HepG2 (cell line): ENCODE data around the gene LRRC51. TPM values are rescaled to one million over a fixed set of nuclear protein-coding genes. Genes with fewer than 3 reads are reported as not detected.
A peak's percentile ranks its signal among the peaks of the same experiment; 100 is the strongest.

Experiments used
- ATAC-seq: fragments of 200-7000 bp; cut with Tn5 transposase; 3 replicates; pipeline ENCODE4 v1.9.1; 2020; ENCODE audit warnings: mild to moderate bottlenecking, moderate library complexity
- BruUV-seq: library from RNA; stranded (reverse); fragments of 400-500 nt; replicated peaks from 2 replicates; lab custom pipeline; 2021; lab: Mats Ljungman, UMichigan
- CTCF ChIA-PET: fragments of 300-600 bp; formaldehyde crosslinking; extraction: SDS; loops from one replicate; lab custom pipeline; 2021; ENCODE audit warnings: low total read pairs, inconsistent platforms, low intra/inter-chr PET ratio; lab: Yijun Ruan, JAX
- POLR2A ChIA-PET: fragments of 350-600 bp; sonication (Branson Sonifier 250); formaldehyde crosslinking; loops from one replicate; lab custom pipeline; 2020; ENCODE audit warnings: antibody characterized with exemption, inconsistent platforms; lab: Yijun Ruan, JAX
- DNase-seq: peaks from one replicate; pipeline ENCODE4 v3.0.0-alpha.2; 2015; ENCODE audit warnings: low spot score
- FAIRE-seq: peaks from 3 replicates; lab custom pipeline; 2011; peaks lifted over from hg19 to GRCh38; lab: Jason Lieb, UNC
- H2AFZ ChIP-seq: one replicate; pipeline ENCODE4 v1.6.1; 2011; ENCODE audit warnings: low read length, inconsistent platforms
- H3K27ac ChIP-seq: fragments of 300-600 bp; 3 replicates; pipeline ENCODE4 v1.8.0; 2011; ENCODE audit warnings: mixed run types, mild to moderate bottlenecking, mixed read lengths, low read length, inconsistent platforms; ENCODE audit not compliant: insufficient read depth; ENCODE audit errors: extremely low read length
- H3K27me3 ChIP-seq, 2 experiments: fragments of 200-600 bp in 1 of 2; 2 replicates in 1 of 2; 3 replicates in 1 of 2; pipeline versions ENCODE4 v1.6.0 to v1.8.0; 2011; ENCODE audit warnings: low read length in 2 of 2, mild to moderate bottlenecking in 2 of 2, moderate library complexity in 2 of 2, inconsistent platforms in 1 of 2; ENCODE audit not compliant: insufficient read depth in 2 of 2, control insufficient read depth in 1 of 2
- H3K36me3 ChIP-seq, 2 experiments: fragments of 200-600 bp in 1 of 2; replicated peaks in 1 of 2; 2 replicates in 1 of 2; 3 replicates in 1 of 2; pipeline versions ENCODE4 v1.5.1 to v1.8.0; 2011; ENCODE audit warnings: low read length in 2 of 2, inconsistent platforms in 1 of 2; ENCODE audit not compliant: insufficient read depth in 2 of 2, control insufficient read depth in 1 of 2
- H3K4me1 ChIP-seq: 2 replicates; pipeline ENCODE4 v1.5.1; 2012; ENCODE audit warnings: low read length, inconsistent platforms; ENCODE audit not compliant: insufficient read depth
- H3K4me2 ChIP-seq: 2 replicates; pipeline ENCODE4 v1.6.0; 2011; ENCODE audit warnings: low read depth, low read length, inconsistent platforms
- H3K4me3 ChIP-seq, 3 experiments: fragments of 200-600 bp in 1 of 3; sonication (generic), shearing (Covaris generic) in 1 of 3; replicated peaks in 1 of 3; 2 replicates each; pipeline ENCODE4 v1.5.1; 2011 to 2016; ENCODE audit warnings: low read length in 3 of 3, inconsistent platforms in 2 of 3, low read depth in 2 of 3, mild to moderate bottlenecking in 2 of 3, control low read depth in 1 of 3, mixed read lengths in 1 of 3; ENCODE audit not compliant: insufficient read depth in 1 of 3
- H3K79me2 ChIP-seq: one replicate; pipeline ENCODE4 v1.6.1; 2011; ENCODE audit warnings: low read length, inconsistent platforms; ENCODE audit not compliant: insufficient read depth
- H3K9ac ChIP-seq: 2 replicates; pipeline ENCODE4 v1.6.0; 2011; ENCODE audit warnings: mild to moderate bottlenecking, low read depth, low read length, inconsistent platforms; ENCODE audit not compliant: insufficient read depth
- H3K9me3 ChIP-seq: 2 replicates; pipeline ENCODE4 v1.5.1; 2012; ENCODE audit warnings: mild to moderate bottlenecking, low read length
- H4K20me1 ChIP-seq: 2 replicates; pipeline ENCODE4 v1.6.0; 2011; ENCODE audit warnings: inconsistent platforms, mild to moderate bottlenecking, low read length, moderate library complexity; ENCODE audit not compliant: insufficient read depth
- CHCHD3 ChIP-seq: sonication (generic); formaldehyde crosslinking; IDR thresholded peaks from 2 replicates; pipeline ENCODE4 v1.8.0; 2022; ENCODE audit warnings: mild to moderate bottlenecking, missing genetic modification reagents, moderate library complexity
- EHMT2 ChIP-seq: fragments of 200-600 bp; sonication (generic); IDR thresholded peaks from 2 replicates; pipeline ENCODE4 v1.7.0; 2017; ENCODE audit warnings: antibody characterized with exemption, low read depth, low read length, borderline replicate concordance
- KDM5B ChIP-seq: sonication (generic); formaldehyde crosslinking; IDR thresholded peaks from 2 replicates; pipeline ENCODE4 v1.4.0; 2020; ENCODE audit warnings: missing genetic modification reagents, mild to moderate bottlenecking, borderline replicate concordance
- PHB2 ChIP-seq: fragments of 450-650 bp; IDR thresholded peaks from 2 replicates; pipeline ENCODE4 v1.6.1; 2018; ENCODE audit not compliant: partially characterized antibody
- RBAK ChIP-seq: sonication (generic); formaldehyde crosslinking; IDR thresholded peaks from 2 replicates; pipeline ENCODE4 v1.5.1; 2020; ENCODE audit warnings: mild to moderate bottlenecking, missing genetic modification reagents
- RORA ChIP-seq: sonication (generic); formaldehyde crosslinking; IDR thresholded peaks from 2 replicates; pipeline ENCODE4 v1.5.0; 2020; ENCODE audit warnings: mild to moderate bottlenecking, missing genetic modification reagents, moderate library complexity
- SP140L ChIP-seq: sonication (generic); formaldehyde crosslinking; IDR thresholded peaks from 2 replicates; pipeline ENCODE4 v1.4.0; 2020; ENCODE audit warnings: missing genetic modification reagents, borderline replicate concordance
- TMF1 ChIP-seq: sonication (generic); formaldehyde crosslinking; IDR thresholded peaks from 2 replicates; pipeline ENCODE4 v1.8.1; 2022; ENCODE audit warnings: low read depth, missing genetic modification reagents
- ZFP36L1 ChIP-seq: sonication (generic); formaldehyde crosslinking; IDR thresholded peaks from 2 replicates; pipeline ENCODE4 v1.8.0; 2022; ENCODE audit warnings: mild to moderate bottlenecking, missing genetic modification reagents, moderate library complexity
- ZFP90 ChIP-seq: sonication (generic); formaldehyde crosslinking; IDR thresholded peaks from 2 replicates; pipeline ENCODE4 v1.8.0; 2022; ENCODE audit warnings: missing genetic modification reagents, mild to moderate bottlenecking, inconsistent platforms, borderline replicate concordance
- ZNF264 ChIP-seq: sonication (generic); formaldehyde crosslinking; IDR thresholded peaks from 2 replicates; pipeline ENCODE4 v1.4.0; 2020; ENCODE audit warnings: missing genetic modification reagents
- ZNF329 ChIP-seq: sonication (generic); formaldehyde crosslinking; IDR thresholded peaks from 2 replicates; pipeline ENCODE4 v1.9.0; 2021; ENCODE audit warnings: low read depth, mild to moderate bottlenecking, missing genetic modification reagents
- ZNF383 ChIP-seq: sonication (generic); formaldehyde crosslinking; IDR thresholded peaks from 2 replicates; pipeline ENCODE4 v1.4.0; 2020; ENCODE audit warnings: missing genetic modification reagents, mild to moderate bottlenecking, borderline replicate concordance
- WGBS: methylation state at CpG from one replicate; pipeline ENCODE4 v1.1.6; 2017; ENCODE audit warnings: low lambda C conversion rate; 5-methylcytosine and 5-hydroxymethylcytosine counted together
- in situ Hi-C: cut with HindIII; loops from 2 replicates; pipeline ENCODE4 v1.10.0; 2017; ENCODE audit warnings: low pct_unique_long_range_greater_than_20kb; ENCODE audit not compliant: extremely low pct_ligation_motif_present
- intact Hi-C: fragments of 100-400 bp; cut with micrococcal nuclease; formaldehyde crosslinking; loops from one replicate; pipeline ENCODE4 v1.10.0; 2022; ENCODE audit not compliant: unreplicated experiment
- polyA plus RNA-seq, 8 experiments: library from polyadenylated mRNA; depleted of rRNA in 3 of 8; stranded (reverse) in 7 of 8; unstranded in 1 of 8; fragments of >200 nt; fragmentation: Illumina TruSeq in 4 of 8; extraction: Trizol in 4 of 8; gene quantifications; 2 replicates each; pipeline versions ENCODE4 v1.2.1 to v1.2.3, GENCODE V29; 2011 to 2016; ENCODE audit warnings: low read depth in 4 of 8, missing spikeins in 1 of 8, mixed read lengths in 1 of 8; ENCODE audit not compliant: insufficient read depth in 1 of 8
- total RNA-seq, 5 experiments: library from RNA; depleted of rRNA; stranded (reverse); fragments of >200 nt; fragmentation: Illumina TruSeq; extraction: Trizol; gene quantifications; 2 replicates each; pipeline ENCODE4 v1.2.3, GENCODE V29; 2016; ENCODE audit warnings: low read depth in 1 of 5
- TF ChIP-seq, protein P1 (sequence below): sonication (generic); formaldehyde crosslinking; conservative IDR thresholded peaks from 2 replicates; pipeline ENCODE4 v1.4.0; 2020; ENCODE audit warnings: missing genetic modification reagents
- TF ChIP-seq, protein P2 (sequence below): sonication (generic); formaldehyde crosslinking; IDR thresholded peaks from 2 replicates; pipeline ENCODE4 v1.5.0; 2020; ENCODE audit warnings: mild to moderate bottlenecking, missing genetic modification reagents
- TF ChIP-seq, protein P3 (sequence below), 2 experiments: sonication (generic) in 1 of 2; formaldehyde crosslinking in 1 of 2; IDR thresholded peaks; 2 replicates each; pipeline versions ENCODE4 v1.4.0 to v1.6.1; 2018 to 2020; ENCODE audit warnings: missing genetic modification reagents in 2 of 2, borderline replicate concordance in 1 of 2, low read depth in 1 of 2, mild to moderate bottlenecking in 1 of 2, missing biosample characterization in 1 of 2

Gene LRRC51
- total and polyA plus RNA-seq, 2 of the 13 experiments (the other 11 are each of a cell fraction or from before 2014, with no cell fraction given): 5.3 to 6.0 TPM

GRCh38 chr11:72040491-72041363 is 39.9 kb upstream of the LRRC51 start:
- intact Hi-C loops: loop anchor here (1.0 kb wide), 1 partner anchor 40 kb away; the partner anchor contains the start of genes LRRC51 and NUMA1
- Histone ChIP-seq H3K79me2 (peaks cover 61% of the 10 kb centered on the region), H3K27ac (peak overlapping the region; percentile 86), H3K4me2 (peak overlapping the region; percentile 97), H3K4me3 (peak overlapping the region; percentile 56 to 77 (median 62)), H3K27me3 (no peaks in the 10 kb centered on the region; a peak in 1 of 5 replicates), H3K4me1 (peaks cover 54% of the 10 kb centered on the region), H4K20me1 (no peaks in the 10 kb centered on the region), H2AFZ (peak overlapping the region; percentile 35), H3K9ac (peak overlapping the region; percentile 76), H3K9me3 (no peaks in the 10 kb centered on the region), H3K36me3 (peaks cover 0 to 2% of the 10 kb centered on the region in 2 experiments; a peak in 3 of 5 replicates)
- TSS peak; percentile 65 for BruUV-seq
- ATAC-seq: peak; percentile 85
- CTCF ChIA-PET: interaction anchor here (0.8 kb wide), 1 partner anchor 16 kb away, joined by 3 read pairs; no protein-coding TSS in a partner anchor
- peak; percentile 90 for FAIRE-seq
- POLR2A ChIA-PET: interaction anchor here (0.6 to 4.1 kb wide), 22 partner anchors 8 to 381 kb away, joined by 3 to 37 read pairs (median 6); partner anchors contain the start of genes ANAPC15, LAMTOR1, LRRC51 and RNF121
- in situ Hi-C loops: no loop called here
- DNase-seq: peak; percentile 88
- WGBS: under 1% methylated on average over 23 of the region's 23 CpGs
- TF ChIP-seq EHMT2: no peak
- no peak for TF ChIP-seq SP140L (CRISPR knock-in tag)
- TF ChIP-seq, protein P1, sequence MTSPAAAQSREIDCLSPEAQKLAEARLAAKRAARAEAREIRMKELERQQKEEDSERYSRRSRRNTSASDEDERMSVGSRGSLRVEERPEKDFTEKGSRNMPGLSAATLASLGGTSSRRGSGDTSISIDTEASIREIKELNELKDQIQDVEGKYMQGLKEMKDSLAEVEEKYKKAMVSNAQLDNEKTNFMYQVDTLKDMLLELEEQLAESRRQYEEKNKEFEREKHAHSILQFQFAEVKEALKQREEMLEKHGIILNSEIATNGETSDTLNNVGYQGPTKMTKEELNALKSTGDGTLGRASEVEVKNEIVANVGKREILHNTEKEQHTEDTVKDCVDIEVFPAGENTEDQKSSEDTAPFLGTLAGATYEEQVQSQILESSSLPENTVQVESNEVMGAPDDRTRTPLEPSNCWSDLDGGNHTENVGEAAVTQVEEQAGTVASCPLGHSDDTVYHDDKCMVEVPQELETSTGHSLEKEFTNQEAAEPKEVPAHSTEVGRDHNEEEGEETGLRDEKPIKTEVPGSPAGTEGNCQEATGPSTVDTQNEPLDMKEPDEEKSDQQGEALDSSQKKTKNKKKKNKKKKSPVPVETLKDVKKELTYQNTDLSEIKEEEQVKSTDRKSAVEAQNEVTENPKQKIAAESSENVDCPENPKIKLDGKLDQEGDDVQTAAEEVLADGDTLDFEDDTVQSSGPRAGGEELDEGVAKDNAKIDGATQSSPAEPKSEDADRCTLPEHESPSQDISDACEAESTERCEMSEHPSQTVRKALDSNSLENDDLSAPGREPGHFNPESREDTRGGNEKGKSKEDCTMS (CRISPR knock-in tag): no peak
- TF ChIP-seq, protein P2, sequence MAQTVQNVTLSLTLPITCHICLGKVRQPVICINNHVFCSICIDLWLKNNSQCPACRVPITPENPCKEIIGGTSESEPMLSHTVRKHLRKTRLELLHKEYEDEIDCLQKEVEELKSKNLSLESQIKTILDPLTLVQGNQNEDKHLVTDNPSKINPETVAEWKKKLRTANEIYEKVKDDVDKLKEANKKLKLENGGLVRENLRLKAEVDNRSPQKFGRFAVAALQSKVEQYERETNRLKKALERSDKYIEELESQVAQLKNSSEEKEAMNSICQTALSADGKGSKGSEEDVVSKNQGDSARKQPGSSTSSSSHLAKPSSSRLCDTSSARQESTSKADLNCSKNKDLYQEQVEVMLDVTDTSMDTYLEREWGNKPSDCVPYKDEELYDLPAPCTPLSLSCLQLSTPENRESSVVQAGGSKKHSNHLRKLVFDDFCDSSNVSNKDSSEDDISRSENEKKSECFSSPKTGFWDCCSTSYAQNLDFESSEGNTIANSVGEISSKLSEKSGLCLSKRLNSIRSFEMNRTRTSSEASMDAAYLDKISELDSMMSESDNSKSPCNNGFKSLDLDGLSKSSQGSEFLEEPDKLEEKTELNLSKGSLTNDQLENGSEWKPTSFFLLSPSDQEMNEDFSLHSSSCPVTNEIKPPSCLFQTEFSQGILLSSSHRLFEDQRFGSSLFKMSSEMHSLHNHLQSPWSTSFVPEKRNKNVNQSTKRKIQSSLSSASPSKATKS (CRISPR knock-in tag): no peak
- no peak for TF ChIP-seq ZNF329 (CRISPR knock-in tag)
- 0 out of 2 replicates have a peak, but pooled peaks have one; percentile 46 for TF ChIP-seq ZNF264
- no peak for TF ChIP-seq ZNF383 (CRISPR knock-in tag)
- TF ChIP-seq CHCHD3 (CRISPR knock-in tag): no peak
- TF ChIP-seq RBAK (CRISPR knock-in tag): no peak
- TF ChIP-seq, protein P3, sequence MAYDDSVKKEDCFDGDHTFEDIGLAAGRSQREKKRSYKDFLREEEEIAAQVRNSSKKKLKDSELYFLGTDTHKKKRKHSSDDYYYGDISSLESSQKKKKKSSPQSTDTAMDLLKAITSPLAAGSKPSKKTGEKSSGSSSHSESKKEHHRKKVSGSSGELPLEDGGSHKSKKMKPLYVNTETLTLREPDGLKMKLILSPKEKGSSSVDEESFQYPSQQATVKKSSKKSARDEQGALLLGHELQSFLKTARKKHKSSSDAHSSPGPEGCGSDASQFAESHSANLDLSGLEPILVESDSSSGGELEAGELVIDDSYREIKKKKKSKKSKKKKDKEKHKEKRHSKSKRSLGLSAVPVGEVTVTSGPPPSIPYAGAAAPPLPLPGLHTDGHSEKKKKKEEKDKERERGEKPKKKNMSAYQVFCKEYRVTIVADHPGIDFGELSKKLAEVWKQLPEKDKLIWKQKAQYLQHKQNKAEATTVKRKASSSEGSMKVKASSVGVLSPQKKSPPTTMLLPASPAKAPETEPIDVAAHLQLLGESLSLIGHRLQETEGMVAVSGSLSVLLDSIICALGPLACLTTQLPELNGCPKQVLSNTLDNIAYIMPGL (CRISPR knock-in tag; IDR thresholded peaks at IDR 0.05; ENCODE audit: borderline replicate concordance in 1 of 2, low read depth in 1 of 2): no peak
- no peak for TF ChIP-seq RORA (CRISPR knock-in tag)
- no peak; the same call in 1 of the 2 replicates for TF ChIP-seq KDM5B (CRISPR knock-in tag)
- TF ChIP-seq PHB2: no peak
- no peak for TF ChIP-seq ZFP90 (CRISPR knock-in tag)
- no peak for TF ChIP-seq TMF1
- TF ChIP-seq ZFP36L1 (CRISPR knock-in tag): no peak
